ENCODE measurements around the gene FOXF2.

Gene FOXF2

DNA sequence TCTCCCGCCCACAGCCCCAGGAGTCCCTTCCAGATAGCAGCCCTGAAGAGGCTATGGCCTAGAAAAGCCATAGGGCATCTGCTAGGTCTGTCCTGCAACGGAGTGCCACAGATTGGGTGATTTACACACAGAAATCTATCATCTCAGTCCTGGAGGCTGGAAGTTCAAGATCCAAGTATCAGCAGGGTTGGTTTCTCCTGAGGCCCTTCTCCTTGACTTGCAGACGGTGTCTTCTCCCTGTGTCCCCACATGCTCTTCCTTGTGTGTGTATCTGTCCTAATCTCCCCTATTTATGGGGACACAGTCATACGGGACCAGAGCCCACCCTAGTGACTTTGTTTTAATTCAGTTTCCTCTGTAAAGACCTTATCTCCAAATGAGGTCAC lies 15.3 kb downstream of the FOXF2 start:
- no peak for DNase-seq (ENCODE audit: low read depth)
- H3K4me3 ChIP-seq (ENCODE audit: low read length) = no peak overlapping the region
- TF ChIP-seq, protein P1, sequence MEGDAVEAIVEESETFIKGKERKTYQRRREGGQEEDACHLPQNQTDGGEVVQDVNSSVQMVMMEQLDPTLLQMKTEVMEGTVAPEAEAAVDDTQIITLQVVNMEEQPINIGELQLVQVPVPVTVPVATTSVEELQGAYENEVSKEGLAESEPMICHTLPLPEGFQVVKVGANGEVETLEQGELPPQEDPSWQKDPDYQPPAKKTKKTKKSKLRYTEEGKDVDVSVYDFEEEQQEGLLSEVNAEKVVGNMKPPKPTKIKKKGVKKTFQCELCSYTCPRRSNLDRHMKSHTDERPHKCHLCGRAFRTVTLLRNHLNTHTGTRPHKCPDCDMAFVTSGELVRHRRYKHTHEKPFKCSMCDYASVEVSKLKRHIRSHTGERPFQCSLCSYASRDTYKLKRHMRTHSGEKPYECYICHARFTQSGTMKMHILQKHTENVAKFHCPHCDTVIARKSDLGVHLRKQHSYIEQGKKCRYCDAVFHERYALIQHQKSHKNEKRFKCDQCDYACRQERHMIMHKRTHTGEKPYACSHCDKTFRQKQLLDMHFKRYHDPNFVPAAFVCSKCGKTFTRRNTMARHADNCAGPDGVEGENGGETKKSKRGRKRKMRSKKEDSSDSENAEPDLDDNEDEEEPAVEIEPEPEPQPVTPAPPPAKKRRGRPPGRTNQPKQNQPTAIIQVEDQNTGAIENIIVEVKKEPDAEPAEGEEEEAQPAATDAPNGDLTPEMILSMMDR (conservative IDR thresholded peaks at IDR 0.05; ENCODE audit: low read depth, low read length) = no peak

DNA sequence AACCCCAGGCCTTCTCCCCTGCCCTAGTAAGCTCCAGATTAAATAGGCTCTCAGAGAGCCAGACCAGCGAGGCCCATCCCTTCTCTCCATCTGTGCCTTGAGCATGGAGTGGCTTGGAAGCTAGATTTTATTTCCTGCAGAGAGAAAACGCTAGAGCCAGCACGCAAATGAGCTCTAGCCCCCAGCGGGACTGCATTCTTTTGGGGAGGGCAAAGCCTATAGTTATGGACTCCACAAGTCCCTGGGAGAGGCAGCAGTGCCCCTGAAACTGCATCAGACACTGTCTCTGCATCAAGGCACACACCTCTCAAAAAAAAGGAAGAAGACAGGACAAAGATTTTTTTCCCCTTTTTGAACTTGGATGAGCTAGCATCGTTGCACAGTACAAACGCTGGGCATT lies 15.8 kb downstream of the FOXF2 start:
- DNase-seq (ENCODE audit: low read depth) = no peak
- TF ChIP-seq, protein P1 (conservative IDR thresholded peaks at IDR 0.05; ENCODE audit: low read depth, low read length) = no peak
- H3K4me3 ChIP-seq (ENCODE audit: low read length) = no peak overlapping the region

DNA sequence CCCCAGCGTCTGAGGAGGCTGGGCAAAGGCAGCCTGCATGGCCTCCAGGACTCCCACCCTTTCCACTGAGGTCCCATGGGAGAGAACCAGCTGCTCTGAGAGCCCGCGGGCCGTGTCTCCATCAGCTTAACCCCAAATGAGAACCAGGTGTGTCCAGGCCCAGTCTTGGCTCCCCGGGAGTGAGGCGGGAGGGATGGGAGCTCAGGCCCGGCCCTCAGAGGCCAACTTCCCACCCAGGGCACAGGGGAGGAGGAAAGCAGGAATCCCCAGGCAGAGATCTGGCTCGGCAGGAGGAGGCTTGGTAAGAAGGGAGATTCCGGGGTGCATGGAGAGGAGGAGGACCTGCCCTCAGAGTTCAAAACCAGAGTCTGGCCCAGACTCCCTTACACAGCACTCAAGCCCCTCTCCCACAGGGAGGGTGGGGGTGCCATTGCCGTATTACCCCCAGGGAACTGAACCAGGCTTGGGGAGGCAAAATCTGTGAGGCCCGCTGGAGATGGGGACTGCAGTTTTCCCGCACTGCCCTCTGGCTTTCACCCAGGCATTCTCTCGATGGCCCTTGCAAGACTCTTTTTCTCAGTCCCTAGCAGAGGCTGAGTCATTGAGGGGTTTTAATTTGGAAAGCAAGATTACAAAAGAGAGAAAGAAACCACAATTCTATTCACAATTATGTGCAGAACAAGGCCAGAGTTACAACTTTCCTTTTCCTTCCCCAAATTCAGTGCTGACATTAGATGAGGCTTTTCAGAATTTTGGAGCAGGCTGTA lies 17.1 kb downstream of the FOXF2 start:
- DNase-seq (ENCODE audit: low read depth) = no peak
- H3K4me3 ChIP-seq (ENCODE audit: low read length) = no peak overlapping the region
- TF ChIP-seq, protein P1 (conservative IDR thresholded peaks at IDR 0.05; ENCODE audit: low read depth, low read length) = no peak

DNA sequence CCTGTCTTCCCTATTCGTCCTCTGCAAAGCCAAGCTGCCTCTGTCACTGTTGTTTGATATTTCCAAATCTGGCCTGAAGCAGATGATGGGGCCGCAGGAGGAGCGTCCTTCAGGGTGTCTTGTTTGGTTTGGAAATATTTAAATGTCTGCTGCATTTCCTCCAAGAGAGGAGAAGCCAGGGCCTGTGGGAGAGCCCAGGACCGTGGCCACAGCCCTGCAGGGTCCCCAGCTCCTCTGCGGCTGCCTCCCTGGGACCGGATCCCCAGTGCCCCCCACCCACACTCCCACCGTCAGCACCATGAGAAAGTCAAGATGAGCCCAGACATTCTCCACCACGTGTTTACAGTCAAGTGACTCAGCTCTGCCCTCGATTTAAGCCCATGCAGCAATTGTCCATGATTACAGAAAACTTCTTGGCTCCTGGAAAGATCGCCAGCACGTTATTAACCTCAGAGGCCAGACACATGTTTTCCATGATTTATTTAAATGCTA lies 18.2 kb downstream of the FOXF2 start:
- H3K4me3 ChIP-seq (ENCODE audit: low read length) = no peak overlapping the region
- TF ChIP-seq, protein P1 (conservative IDR thresholded peaks at IDR 0.05; ENCODE audit: low read depth, low read length) = no peak
- no peak for DNase-seq (ENCODE audit: low read depth)

DNA sequence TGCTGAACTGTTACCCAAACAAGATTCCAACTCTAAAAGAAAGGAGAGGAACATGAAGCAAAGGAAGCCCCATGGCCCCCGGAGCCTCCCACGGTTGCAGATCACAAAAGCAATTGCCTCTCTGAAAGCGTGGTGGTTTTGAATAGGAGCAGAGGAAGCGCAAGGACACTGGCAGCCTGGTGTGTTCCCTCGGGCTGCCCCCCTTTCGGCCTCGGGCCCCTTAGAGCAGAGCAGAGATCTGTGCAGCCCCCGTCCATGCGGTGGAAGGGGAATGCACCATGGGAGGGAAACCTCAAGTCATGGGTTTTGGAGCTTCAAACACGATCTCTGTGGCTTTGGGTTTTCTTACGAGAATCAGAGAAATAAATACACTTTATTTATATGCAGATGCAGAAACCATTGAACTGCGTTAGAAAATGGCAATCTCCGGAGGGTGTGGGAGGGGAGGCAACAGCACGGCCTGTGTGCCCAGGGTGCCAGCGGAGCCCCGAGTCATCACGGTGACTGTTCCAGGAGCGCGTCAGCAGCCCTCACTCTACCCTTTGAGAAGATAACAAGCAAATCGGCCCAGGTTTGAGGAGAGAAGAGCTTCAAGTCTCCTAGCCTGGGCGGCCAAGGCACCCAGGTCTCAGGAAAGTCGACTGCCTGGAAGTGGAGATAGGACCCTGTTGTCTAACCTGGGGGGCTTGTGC lies 20.5 kb downstream of the FOXF2 start:
- TF ChIP-seq, protein P1 (conservative IDR thresholded peaks at IDR 0.05; ENCODE audit: low read depth, low read length) = no peak
- no peak for DNase-seq (ENCODE audit: low read depth)
- H3K4me3 ChIP-seq (ENCODE audit: low read length) = no peak overlapping the region

DNA sequence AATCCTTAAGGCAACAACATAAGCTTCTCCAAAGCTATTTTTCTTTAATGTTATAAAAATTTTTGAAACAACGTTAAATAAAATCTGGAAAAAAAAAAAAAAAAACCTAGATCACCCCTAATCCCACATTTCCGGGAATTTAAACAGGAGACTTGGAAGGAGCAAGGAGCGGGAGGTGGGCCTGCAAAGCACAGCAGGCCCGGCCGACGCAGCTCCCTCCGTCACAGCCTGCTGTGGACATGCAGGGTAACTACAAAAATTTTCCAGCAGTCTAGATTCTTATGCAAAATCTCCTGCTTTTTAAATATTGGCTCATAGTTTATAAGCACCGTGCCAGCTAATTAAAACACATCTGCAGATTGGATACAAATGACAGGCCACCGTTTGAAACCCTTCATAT lies 23.5 kb downstream of the FOXF2 start:
- TF ChIP-seq, protein P1 (conservative IDR thresholded peaks at IDR 0.05; ENCODE audit: low read depth, low read length) = no peak
- H3K4me3 ChIP-seq (ENCODE audit: low read length) = no peak overlapping the region
- DNase-seq (ENCODE audit: low read depth) = no peak

Data from retinal pigment epithelial cell (primary cell).